Naive thymus-derived CD8-positive, alpha-beta T cell (primary cell): ENCODE data around the gene FOCAD. TPM values are rescaled to one million over a fixed set of nuclear protein-coding genes. Genes with fewer than 3 reads are reported as not detected.

Experiments
- ATAC-seq, 2 donors: fragments of 150-1000 bp; cut with Tn5 transposase in 1 of 2; sonication (Bioruptor Pico), chemical (Tn5 transposase) in 1 of 2; 1 replicate in 1 of 2; 2 replicates in 1 of 2; pipeline ENCODE4 v1.10.0; 2021; ENCODE audit warnings: mild to moderate bottlenecking in 2 of 2, moderate library complexity in 2 of 2
- POLR2A ChIA-PET: fragments of 350-600 bp; sonication (Branson Sonifier 250); formaldehyde crosslinking; loops from one replicate; lab custom pipeline; 2021; ENCODE audit warnings: antibody characterized with exemption; lab: Charles Lee
- DNase-seq, 10 donors: peaks; one replicate each; pipeline versions ENCODE4 v3.0.0 to v3.0.0-alpha.2; 2020 to 2022
- H3K27ac Mint-ChIP-seq, 10 donors: one replicate each; pipeline ENCODE4 v1.8.0; 2020 to 2022; ENCODE audit warnings: mild to moderate bottlenecking in 10 of 10, mixed read lengths in 10 of 10, moderate library complexity in 4 of 10, inconsistent platforms in 1 of 10
- H3K27me3 Mint-ChIP-seq, 5 donors: one replicate each; pipeline ENCODE4 v1.8.0; 2021 to 2022; ENCODE audit warnings: mixed read lengths in 5 of 5
- H3K36me3 Mint-ChIP-seq, 3 donors: one replicate each; pipeline ENCODE4 v1.8.0; 2020 to 2022; ENCODE audit warnings: mixed read lengths in 3 of 3, mild to moderate bottlenecking in 2 of 3, inconsistent platforms in 1 of 3
- H3K4me1 Mint-ChIP-seq, 4 donors: one replicate each; pipeline ENCODE4 v1.8.0; 2021 to 2022; ENCODE audit warnings: mixed read lengths in 4 of 4
- H3K4me3 Mint-ChIP-seq, 10 donors: one replicate each; pipeline ENCODE4 v1.8.0; 2020 to 2022; ENCODE audit warnings: mild to moderate bottlenecking in 10 of 10, mixed read lengths in 10 of 10, moderate library complexity in 6 of 10, inconsistent platforms in 1 of 10
- H3K9me3 Mint-ChIP-seq, 9 donors: one replicate each; pipeline ENCODE4 v1.8.0; 2020 to 2022; ENCODE audit warnings: mixed read lengths in 9 of 9, mild to moderate bottlenecking in 3 of 9, inconsistent platforms in 1 of 9, moderate library complexity in 1 of 9
- polyA plus RNA-seq, 3 donors: library from polyadenylated mRNA; unstranded; fragments of 300-500 nt; fragmentation: Illumina TruSeq; gene quantifications; one replicate each; pipeline ENCODE4 v1.2.3, GENCODE V29; 2021
- total RNA-seq, 8 experiments: library from RNA in 2 of 8; stranded (reverse) in 2 of 8; gene quantifications; one replicate each; pipeline ENCODE4 v1.2.3 and lab custom pipeline; 2021 to 2026

FOCAD gene
- total and polyA plus RNA-seq, 5 experiments from 2014 or later, result 12.5 to 16.1 (median 15.3) TPM

DNA sequence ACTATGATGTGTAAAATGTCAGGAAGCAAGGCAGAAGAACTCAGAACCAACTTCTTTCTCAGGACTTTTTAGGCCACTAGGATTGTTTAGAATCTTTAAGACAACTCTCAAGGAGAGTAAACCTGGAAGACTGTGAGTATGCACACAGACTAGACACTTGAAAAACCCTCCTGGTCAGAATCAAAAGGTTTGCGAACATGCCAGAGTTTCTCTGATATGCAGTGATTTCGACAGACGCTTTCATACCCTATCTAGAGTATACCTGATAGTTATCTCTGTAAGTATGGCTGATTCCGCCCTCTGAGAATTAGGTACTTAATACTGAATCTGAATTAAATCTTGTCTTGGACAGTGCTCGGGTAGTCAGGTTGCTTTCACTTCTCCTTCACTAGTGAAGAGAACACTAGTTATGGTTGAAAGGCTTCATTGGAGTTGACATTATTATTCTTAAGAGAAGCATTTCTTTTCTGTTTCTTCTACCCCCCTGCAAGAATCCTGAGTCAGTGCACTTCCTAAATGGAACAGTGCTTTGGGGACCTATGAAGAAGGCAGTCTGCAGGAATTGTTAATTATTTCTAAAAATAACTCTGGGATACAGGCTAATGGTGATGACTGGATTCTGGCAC, 189.3 kb downstream of the FOCAD start:
- Mint-ChIP-seq H3K4me3 (no peak overlapping the region), H3K9me3 (no peaks in the 10 kb centered on the region), H3K4me1 (peaks cover 5 to 19% (median 8%) of the 10 kb centered on the region in 4 donors), H3K27me3 (no peaks in the 10 kb centered on the region), H3K36me3 (peaks cover 4 to 29% (median 13%) of the 10 kb centered on the region in 3 donors), H3K27ac (no peak overlapping the region)
- POLR2A ChIA-PET, result no interaction called here
- ATAC-seq (no peak), DNase-seq (no peak)

DNA sequence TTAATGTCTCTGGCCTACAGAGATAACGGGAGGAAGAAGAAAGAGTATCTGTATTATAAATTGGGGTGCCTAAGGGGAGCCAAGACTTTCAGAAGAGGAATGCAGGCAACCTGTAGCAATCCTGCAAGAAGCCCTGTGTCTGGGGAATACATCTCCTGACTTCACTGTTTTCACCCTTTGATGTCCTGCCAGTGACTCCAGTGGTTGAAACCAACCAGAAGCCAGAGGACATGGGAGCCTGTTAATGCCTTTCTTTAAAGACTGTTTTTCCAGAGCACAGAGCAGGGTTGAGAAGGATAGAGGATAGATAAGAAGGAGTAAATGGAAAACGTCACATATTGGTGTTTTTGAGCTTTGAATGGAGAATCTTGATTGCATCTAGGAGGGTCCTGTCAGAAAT, 196.2 kb downstream of the FOCAD start:
- DNase-seq, result no peak
- POLR2A ChIA-PET, result no interaction called here
- no peak for ATAC-seq
- Mint-ChIP-seq H3K36me3 (peaks cover 0 to 19% (median 6%) of the 10 kb centered on the region in 3 donors), H3K27me3 (no peaks in the 10 kb centered on the region), H3K9me3 (no peaks in the 10 kb centered on the region), H3K4me1 (no peaks in the 10 kb centered on the region), H3K4me3 (no peak overlapping the region), H3K27ac (no peak overlapping the region)

DNA sequence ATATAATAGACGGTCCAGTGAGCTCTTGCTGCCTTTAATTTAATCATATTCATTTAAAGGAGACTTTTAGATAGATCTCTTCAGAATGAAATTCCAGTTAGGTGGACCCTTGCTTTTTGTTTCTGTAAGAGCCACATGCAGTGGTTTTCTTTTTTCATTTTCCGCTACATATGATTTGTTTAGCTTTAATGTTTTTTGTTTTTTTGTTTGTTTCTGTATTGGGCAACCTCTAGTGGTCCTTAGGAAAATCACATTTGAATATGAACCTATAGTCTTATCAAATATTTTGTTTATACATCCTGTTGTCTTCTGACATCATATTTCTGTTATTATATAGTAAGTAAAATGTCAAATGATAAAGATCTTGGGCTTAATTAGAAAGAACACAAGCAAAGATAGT, 196.6 kb downstream of the FOCAD start:
- Mint-ChIP-seq H3K4me1 (no peaks in the 10 kb centered on the region), H3K9me3 (no peaks in the 10 kb centered on the region), H3K27ac (no peak overlapping the region), H3K4me3 (no peak overlapping the region), H3K27me3 (no peaks in the 10 kb centered on the region), H3K36me3 (peaks cover 0 to 19% (median 6%) of the 10 kb centered on the region in 3 donors)
- DNase-seq (no peak), ATAC-seq (no peak)
- POLR2A ChIA-PET, result no interaction called here

DNA sequence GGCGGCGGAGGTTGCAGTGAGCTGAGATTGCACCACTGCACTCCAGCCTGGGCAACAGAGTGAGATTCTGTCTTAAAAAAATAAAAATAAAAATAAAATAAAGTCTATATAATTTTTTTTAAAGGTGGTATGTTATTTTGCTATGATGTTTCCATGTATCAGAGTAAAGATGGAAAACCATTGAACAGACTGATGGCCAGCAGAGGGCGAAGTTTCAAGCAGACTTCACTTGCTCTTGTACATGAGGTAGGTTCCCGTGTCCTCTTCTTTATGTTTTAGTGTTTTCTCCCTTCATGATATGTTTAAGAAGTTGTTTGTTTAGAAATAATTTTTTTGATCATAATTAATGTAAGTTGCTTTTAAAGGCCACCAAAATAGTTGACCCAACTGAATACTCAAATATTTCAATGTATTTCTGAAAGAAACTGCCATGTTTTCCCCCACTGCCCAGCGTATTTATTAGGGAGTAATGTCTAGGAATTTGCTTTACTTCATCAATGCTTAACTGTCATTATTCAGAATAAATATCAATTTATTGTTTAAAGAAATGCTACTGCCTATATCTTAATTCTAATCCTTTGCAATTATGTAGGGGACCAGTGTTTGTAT, 201.0 kb downstream of the FOCAD start:
- Mint-ChIP-seq H3K27me3 (no peaks in the 10 kb centered on the region), H3K9me3 (peaks cover 0 to 4% (median 0%) of the 10 kb centered on the region in 9 donors), H3K36me3 (peaks cover 11 to 27% (median 14%) of the 10 kb centered on the region in 3 donors), H3K4me3 (no peak overlapping the region), H3K4me1 (no peaks in the 10 kb centered on the region), H3K27ac (no peak overlapping the region)
- peak in 1 of 2 donors; percentile 67 for ATAC-seq
- POLR2A ChIA-PET, result no interaction called here
- DNase-seq, result peak; percentile 25 to 73 (median 43)

DNA sequence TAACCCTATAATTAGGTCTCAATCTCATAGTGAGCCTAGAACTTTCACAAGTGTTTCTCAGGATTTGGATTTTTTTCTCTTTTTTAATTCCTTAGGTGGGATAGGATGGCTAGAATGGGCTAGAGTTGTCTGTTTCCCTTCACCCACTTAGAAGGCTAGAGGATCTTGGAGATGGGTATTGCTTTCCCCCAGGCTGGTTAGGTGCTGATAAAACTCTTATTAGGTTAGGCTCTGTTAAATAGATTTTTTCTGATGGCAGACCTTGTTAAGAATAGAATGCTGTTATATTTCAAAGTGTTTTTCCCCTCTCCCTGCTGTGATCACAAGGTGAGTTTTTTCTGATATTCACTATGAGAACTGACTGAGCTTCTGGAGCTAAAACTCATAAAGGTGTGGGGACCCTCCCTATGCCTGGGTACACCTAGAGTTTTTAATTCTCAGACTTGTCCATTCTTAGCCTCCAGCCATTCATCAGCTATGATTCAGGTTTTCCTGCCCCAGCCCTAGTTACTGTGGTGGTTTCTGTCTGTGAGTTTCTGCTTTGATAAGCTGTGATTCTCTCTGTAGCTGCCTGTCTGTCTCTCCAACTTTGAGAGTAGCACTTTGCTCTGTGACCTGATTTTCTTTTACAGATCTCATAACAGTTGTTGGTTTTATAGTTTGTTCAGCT, 215.0 kb downstream of the FOCAD start:
- no peaks in the 10 kb centered on the region for H3K9me3 Mint-ChIP-seq
- POLR2A ChIA-PET, result no interaction called here

DNA sequence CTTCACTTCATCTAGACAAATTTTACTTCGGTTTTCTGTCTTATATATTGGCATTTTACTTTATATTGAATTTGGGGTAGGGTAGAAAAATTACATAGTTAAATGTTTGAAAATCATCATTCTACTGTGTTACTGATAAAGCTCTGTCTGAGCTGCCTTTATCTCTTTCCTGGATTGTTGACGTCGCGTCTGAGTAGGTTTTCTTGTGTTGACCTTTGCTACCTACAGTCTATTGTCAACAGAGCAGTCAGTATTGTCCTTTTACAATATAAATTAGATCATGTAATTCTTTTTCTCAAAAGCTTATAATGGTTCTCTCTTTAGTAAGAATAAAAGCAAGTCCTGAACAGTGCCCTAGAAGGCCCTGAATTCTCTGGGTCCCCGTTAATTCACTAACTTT, 219.2 kb downstream of the FOCAD start:
- H3K36me3 Mint-ChIP-seq, result peaks cover 0 to 17% (median 2%) of the 10 kb centered on the region in 3 donors
- H3K4me3 Mint-ChIP-seq, result no peak overlapping the region
- POLR2A ChIA-PET, result no interaction called here
- ATAC-seq (no peak), DNase-seq (no peak)
- no peaks in the 10 kb centered on the region for H3K27me3 Mint-ChIP-seq
- H3K27ac Mint-ChIP-seq, result no peak overlapping the region
- peaks cover 0 to 3% (median 0%) of the 10 kb centered on the region in 4 donors for H3K4me1 Mint-ChIP-seq
- H3K9me3 Mint-ChIP-seq, result no peaks in the 10 kb centered on the region

More for the DNA sequence above, 215.0 kb downstream of the FOCAD start:
- Mint-ChIP-seq H3K4me1 (no peaks in the 10 kb centered on the region), H3K36me3 (peaks cover 0 to 10% (median 2%) of the 10 kb centered on the region in 3 donors), H3K27ac (peak overlapping the region in 1 of 10 donors; percentile 39), H3K27me3 (no peaks in the 10 kb centered on the region), H3K4me3 (no peak overlapping the region)
- DNase-seq (no peak), ATAC-seq (no peak)

DNA sequence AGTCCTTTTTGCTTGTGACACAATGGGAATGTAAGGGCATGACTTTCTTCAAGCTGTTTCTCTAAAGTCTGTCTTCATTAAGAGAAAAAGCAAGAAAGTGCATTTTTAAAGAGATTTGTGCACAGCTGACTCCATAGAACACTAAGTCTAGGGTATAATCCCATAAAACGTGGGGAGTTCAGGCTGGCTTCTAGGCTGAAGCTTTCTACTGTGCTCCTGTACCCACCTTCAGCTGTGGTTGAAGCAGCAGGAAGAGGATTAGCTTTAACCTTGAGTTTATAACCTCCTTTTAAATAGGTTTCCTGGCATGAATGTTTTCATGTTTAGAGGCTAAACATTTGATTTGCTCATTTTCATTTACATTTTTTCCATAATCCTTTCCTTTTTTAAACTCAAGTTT, 220.9 kb downstream of the FOCAD start:
- no peaks in the 10 kb centered on the region for H3K9me3 Mint-ChIP-seq
- peaks cover 0 to 3% (median 0%) of the 10 kb centered on the region in 4 donors for H3K4me1 Mint-ChIP-seq
- POLR2A ChIA-PET, result no interaction called here
- no peak overlapping the region for H3K4me3 Mint-ChIP-seq
- peaks cover 0 to 19% (median 4%) of the 10 kb centered on the region in 3 donors for H3K36me3 Mint-ChIP-seq
- no peaks in the 10 kb centered on the region for H3K27me3 Mint-ChIP-seq
- no peak overlapping the region for H3K27ac Mint-ChIP-seq
- ATAC-seq (no peak), DNase-seq (no peak)

DNA sequence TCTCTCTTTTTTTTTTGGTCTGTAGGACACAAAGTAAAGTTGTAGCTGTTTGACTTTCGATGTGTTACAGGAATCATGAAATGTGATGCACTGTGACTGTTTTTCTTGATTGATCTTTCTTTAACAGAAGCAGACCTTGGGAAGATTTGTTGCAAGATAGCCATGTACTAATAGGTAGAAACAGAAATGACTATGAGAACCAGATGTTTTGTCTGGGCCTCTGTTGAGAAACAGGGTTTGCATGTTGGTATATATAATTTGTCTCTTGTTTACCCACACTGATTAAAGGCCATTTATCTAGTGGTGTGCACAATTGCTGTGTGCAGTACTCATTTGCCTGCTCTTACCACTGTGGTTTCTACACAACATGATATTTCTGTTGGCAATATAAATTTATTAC, 222.3 kb downstream of the FOCAD start:
- no peak for DNase-seq
- POLR2A ChIA-PET, result no interaction called here
- Mint-ChIP-seq H3K27ac (no peak overlapping the region), H3K4me3 (no peak overlapping the region), H3K4me1 (peaks cover 0 to 3% (median 0%) of the 10 kb centered on the region in 4 donors), H3K27me3 (no peaks in the 10 kb centered on the region), H3K36me3 (peaks cover 0 to 22% (median 7%) of the 10 kb centered on the region in 3 donors), H3K9me3 (no peaks in the 10 kb centered on the region)
- ATAC-seq, result no peak

DNA sequence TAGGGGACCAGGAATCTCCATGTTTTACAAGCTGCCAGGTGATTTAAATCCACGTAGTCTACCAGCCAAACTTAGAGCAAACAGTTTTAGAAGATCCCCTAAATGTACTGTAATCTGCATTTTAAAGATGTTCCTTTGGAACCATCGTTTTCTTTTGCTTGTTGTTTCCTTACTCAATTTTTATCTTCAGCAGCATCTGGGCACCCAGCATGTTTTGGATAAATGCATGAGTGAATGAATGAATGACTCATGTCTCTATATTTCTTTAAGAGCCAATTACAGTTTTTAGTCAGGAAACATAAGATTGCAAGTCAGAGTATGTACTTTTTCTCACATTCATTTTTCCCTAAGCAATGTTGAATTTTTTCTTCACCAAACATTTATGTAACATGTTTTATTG, 224.4 kb downstream of the FOCAD start:
- DNase-seq, result no peak
- Mint-ChIP-seq H3K36me3 (peaks cover 10 to 34% (median 16%) of the 10 kb centered on the region in 3 donors), H3K4me3 (no peak overlapping the region), H3K9me3 (no peaks in the 10 kb centered on the region), H3K27me3 (no peaks in the 10 kb centered on the region), H3K4me1 (peaks cover 0 to 3% (median 0%) of the 10 kb centered on the region in 4 donors), H3K27ac (no peak overlapping the region)
- POLR2A ChIA-PET, result no interaction called here
- ATAC-seq, result no peak

DNA sequence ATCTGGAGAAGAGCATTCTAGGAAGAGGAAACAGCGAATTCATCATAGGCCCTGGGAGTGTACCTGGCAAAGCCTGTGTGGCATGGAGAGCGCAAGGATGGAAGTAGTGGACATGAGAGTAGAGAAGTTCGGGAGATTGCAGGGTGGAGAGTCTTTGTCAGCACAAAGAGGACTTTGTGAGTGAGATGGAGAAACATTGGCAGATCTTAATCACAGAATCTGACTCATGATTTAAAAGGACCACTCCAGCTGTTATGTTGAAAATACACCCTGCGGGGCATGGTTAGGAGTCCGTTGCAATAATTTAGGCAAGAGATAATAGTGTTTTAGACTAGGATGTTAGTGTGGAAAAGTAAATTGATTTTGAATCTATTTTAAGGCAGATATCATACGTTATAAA, 230.5 kb downstream of the FOCAD start:
- Mint-ChIP-seq H3K9me3 (peaks cover 0 to 6% (median 0%) of the 10 kb centered on the region in 9 donors), H3K27ac (no peak overlapping the region), H3K4me3 (no peak overlapping the region), H3K36me3 (peaks cover 30 to 70% (median 54%) of the 10 kb centered on the region in 3 donors), H3K4me1 (no peaks in the 10 kb centered on the region), H3K27me3 (no peaks in the 10 kb centered on the region)
- POLR2A ChIA-PET, result no interaction called here
- ATAC-seq, result no peak
- no peak for DNase-seq

DNA sequence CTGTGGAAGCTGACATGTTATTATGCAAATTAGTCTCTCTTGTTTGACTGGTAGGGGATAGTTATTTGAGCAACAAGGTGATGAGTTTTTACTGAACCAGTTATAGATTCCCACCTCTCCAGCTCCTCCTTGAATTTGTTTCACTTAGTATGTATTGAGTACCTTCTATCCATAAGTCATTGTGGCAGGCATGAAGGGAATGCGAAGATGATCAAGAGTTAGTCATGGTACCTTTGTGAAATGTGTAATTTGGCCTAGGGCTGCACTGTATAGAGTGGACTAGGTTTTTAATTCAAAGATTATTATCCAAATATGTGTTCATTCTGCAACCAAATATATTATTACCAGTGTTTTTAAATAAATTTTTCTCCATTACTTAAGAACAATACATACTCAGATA, 237.3 kb downstream of the FOCAD start:
- Mint-ChIP-seq H3K4me1 (no peaks in the 10 kb centered on the region), H3K27me3 (no peaks in the 10 kb centered on the region), H3K36me3 (peaks cover 17 to 46% (median 39%) of the 10 kb centered on the region in 3 donors), H3K9me3 (peaks cover 0 to 6% (median 0%) of the 10 kb centered on the region in 9 donors), H3K27ac (no peak overlapping the region), H3K4me3 (no peak overlapping the region)
- no peak for DNase-seq
- POLR2A ChIA-PET, result no interaction called here
- no peak for ATAC-seq

DNA sequence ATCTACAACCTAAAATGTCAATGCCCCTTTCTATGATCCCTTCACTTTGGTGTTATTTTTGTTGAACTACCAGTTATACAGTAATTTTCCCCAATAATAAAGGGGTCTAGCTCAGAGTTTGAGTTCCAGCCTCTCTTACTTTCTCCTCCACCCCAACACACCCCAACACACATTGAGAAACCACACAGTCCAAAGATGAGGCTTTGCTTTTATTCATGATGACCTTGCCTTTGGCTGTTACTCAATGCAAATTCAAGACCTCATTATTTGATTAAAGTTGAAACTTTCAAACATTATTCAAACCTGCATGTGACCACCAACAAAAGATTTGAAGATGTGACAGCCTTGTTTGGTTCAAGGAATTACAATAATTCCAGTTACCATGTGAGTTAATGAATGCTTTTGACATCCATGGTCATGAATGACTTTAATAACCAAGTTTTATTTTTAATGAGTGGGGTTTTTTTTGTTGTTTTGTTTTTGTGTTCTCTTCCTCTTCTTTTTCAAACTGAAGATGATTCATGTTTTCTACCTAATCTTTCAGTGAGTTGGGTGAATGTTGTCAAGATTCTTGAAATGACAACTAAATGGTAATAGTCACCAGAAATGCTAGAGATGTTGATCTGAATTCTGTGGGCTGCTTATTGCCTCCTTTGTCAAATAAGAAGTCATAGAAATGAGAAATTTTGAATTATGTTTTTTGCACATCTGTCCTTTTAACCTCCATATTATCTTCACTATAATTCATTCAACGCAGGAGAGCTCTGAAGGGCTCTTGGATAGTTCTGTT, 241.4 kb downstream of the FOCAD start:
- no peak for ATAC-seq
- Mint-ChIP-seq H3K27ac (no peak overlapping the region), H3K4me1 (peaks cover 0 to 7% (median 3%) of the 10 kb centered on the region in 4 donors), H3K4me3 (no peak overlapping the region), H3K27me3 (no peaks in the 10 kb centered on the region), H3K36me3 (peaks cover 4 to 25% (median 19%) of the 10 kb centered on the region in 3 donors), H3K9me3 (no peaks in the 10 kb centered on the region)
- DNase-seq, result no peak
- POLR2A ChIA-PET, result no interaction called here
